CD4-positive, alpha-beta T cell treated with Interleukin-17A for 1 hour (primary cell): ENCODE measurements around the gene HES2.
"Not testable (repeated sequence)": the region's sequence is repeated elsewhere in the genome, so short reads cannot be mapped to it uniquely, and the experiment has no call there.

Experiments
- DNase-seq: peaks from one replicate; pipeline ENCODE4 v3.0.0-alpha.2; 2020

The HES2 gene

DNA sequence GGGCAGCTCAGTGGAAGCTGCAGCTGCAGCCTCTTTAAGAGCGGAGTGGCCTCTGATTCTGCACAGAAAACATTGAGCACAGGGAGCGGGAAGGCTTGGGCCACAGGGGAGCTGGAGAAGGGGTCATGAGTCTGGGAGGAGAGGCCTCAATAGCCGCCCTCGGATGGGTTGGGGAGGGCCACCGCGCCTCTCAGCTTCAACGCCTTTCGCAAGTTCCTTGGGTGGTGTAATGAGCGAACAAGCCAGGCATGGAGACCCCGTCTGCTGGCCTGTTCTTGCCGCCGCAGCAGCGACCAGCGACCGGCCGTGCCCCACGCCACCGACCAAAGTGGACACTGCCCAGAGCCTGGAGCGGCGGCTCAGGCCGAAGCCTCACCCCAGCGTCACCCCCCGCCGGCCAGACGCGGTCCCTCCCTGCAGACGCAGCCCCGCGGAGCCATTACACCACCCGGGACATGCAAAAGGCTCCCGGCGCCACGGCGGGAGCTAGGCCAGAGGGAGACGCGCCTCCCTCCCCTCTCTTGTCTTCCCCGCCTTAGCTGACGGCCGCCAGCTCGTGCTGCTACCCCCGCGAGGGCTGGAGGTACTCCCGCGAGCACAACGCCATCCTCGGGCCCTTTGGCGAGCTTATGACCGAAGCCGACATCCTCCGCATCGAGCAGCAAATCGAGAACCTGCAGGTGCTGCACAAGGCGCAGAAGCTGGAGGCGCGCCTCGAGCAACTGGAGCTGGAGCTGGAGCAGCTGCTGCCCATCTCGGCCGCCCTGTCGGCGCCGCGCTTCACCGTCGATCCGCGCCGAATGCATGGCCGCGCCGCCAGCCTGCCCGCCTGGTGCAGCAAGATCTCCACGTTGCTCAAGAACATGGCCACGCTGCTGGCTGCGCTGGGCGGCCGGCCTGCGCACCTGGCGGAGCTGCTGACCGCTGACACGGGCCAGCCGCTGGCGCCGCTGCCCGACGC lies 34.5 kb upstream of the HES2 start:
- DNase-seq, result not testable (repeated sequence)

DNA sequence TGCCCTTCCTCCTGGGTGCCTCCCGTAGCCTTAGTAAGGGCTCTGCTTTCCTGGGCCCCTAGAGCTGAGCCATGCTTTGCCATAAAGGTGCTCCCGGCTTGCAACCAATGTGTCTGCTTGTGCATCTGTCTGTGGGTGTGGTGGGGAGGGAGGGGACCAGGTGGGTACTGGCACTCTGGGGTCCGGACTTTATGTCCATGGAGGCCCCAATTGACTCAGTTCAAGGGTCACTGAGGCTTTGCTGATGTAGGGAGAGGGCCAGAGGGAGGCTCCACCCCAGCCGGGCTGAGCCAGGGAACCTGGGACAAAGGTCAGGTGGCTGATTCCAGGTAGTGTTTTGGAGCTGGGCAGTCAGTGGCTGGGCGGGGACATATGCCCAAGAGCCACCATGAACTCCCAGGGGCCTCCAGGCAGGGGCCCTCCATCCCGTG lies 31.2 kb upstream of the HES2 start:
- DNase-seq, result no peak

DNA sequence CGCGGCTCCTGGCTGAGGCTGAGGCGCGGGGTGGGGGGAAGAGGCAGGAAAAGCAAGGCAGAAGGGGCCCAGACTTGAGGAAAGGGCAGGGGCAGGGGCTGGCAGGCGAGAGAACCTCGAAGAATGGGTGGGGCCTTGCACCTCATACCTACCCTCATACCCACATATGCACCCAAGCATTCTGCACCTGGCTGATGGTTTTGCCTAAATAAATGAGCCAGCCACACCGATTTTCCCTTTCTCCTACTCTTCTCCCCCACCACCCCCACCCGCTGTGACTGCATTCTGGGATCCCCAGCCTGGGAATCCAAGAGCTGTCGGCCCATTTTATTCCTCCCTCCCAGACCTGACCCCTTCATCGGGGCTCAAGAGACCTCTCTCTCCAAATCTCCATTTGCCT lies 30.8 kb upstream of the HES2 start:
- not testable (repeated sequence) for DNase-seq

DNA sequence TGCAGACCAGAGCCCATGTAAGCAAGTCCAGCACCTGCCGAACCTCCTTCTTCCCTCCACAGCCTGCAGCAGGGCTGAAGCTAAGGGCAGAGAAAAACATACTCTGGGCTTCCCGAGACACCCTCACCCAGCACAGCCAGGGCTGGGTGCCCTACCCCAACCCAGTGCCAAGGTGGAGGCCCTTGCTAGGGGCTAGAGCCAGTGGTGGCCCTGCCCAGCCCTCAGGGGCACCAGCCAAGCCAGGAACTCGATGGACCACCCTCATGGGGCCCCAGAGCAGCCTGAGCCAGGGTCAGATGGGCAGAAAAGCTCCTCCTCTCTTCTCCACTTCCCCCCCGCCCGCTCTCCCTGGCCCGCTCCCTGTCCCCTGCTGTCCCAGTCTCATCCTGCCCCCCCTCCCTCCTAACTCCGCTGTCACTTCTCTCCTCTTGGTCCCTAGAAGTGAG lies 30.3 kb upstream of the HES2 start:
- DNase-seq, result no peak

DNA sequence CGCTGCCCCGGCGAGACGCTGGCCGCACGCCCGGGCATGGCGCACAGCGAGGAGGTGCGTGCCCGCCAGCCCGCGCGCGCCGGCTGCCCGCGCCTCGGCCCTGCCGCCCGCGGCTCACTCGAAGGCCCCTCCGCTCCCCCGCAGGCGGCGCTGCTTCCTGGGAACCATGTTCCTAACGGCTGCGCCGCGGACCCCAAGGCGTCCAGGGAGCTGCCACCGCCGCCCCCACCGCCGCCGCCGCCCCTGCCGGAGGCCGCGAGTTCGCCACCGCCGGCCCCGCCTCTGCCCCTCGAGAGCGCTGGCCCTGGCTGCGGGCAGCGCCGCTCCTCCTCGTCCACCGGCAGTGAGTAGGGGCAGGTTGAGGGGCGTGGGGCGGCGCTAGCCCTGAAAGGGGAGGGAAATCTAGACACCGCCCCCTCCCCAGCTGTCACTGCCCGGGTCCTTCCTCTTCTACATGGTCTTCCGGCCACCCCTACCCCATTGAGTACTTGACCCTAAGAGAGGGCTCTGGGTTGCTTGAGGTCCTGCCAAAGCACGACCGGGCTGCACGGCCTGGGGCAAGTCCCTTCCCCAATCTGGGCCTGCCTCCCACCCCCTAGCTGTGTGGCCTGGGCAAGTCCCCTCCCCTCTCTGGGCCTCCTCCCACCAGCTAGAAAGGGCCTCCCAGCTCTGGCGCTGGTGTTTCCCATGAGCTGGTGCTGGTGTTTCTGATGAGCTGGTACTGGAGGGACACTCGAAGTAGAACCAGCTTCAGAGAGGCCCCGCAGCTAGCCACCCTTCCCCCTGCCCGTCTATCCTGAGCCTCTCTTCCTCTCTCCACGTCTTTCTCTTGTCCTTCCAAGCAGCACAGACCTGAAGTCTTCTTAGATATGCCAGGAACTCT lies 29.3 kb upstream of the HES2 start:
- peak; percentile 43 for DNase-seq

DNA sequence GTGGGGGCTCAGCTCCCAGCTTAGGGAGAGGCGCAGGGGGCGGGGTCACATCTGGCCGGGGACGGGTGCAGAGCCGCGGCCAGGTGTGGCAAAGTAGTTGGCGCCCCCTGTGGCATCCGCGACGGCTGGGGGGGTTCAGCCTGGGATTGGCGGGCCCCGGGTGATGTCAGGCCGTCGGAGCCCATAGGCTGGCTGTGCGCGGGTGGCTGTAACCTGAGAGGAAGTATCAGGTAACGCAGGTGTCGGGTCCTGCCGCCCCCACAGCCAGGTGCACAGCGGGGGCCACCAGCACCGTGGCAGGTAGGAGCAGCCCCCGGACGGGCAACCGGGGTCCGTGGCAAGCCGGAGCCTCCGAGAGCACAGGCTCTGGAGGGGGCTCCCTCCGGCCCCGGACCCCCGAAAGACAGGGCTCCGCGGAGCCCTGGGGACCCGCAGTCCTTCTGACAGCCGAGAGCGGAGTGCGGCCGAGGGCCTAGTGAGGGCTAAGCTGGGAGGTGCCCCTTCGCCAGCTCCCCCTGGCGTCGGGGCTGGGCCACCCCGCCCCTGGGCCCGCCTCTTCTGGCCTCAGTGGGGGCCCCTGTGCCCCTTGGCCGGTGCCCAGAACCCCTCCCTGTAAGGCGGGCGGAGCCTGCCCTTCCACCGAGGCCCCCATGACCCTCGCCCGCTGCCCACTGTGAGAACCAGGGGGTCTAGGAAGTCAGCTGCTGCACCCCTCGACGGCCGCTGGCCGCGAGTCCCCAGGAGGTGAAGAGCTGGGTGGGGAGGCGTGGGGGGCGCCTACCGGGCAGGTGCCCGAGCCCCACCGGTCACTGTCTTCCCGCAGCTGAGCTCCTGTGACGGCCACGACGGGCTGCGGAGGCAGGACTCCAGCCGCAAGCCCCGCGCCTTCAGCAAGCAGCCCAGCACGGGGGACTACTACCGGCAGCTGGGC lies 28.4 kb upstream of the HES2 start:
- peak; percentile 69 for DNase-seq

DNA sequence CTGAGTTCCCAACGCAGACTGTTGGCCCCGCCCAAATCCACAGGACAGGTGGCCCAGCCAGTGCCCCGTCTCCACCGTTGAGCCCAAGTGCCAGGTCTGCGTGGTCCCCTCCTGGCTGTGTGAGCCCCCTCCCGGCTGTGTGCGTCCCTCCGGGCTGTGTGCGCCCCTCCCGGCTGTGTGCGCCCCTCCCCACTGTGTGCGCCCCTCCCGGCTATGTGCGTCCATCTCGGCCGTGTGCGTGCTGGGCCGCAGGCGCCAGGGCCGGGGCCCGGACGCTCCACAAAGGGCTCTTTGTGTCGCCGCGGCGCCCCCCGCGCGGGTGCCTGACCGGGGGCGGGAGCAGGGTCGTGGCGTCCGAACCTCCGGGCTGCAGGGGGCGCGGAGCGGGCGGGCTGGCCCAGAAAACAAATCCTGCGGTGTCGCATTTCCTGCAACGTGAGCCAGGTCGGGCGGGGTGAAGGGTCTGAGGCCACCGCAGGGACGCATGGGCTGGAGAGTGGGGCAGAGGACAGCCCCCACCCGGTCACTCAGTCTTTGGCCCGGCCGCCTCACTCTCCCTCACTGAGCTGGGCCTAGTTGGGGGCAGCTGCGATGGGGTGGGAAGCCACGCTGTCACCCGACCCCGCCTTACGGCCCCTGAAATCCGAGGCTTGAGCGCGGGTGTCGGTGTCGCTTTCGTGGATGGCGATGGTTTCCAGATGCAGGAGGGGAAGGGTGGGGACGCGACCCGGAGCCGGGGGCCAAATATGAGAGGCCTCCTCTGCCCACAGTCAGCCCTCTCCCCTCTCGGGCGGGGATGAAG lies 27.5 kb upstream of the HES2 start:
- no peak for DNase-seq

DNA sequence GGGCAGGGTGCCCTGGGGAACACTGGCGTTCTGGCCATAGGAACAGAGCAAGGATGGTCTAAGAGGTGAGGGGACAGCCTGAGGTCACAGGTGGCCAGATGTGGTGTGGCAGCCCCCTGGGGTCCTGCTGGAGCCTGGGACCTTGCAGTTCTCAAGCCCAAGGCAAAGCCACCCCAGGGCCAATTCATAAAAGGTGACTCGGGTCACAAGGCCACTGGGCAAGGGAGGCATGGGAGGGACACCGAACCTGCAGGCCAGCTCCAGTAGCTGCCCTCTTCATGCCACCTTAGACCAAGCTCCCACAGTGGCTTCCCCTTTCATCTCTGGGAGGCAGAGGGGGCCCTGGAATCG lies 26.9 kb upstream of the HES2 start:
- no peak for DNase-seq

DNA sequence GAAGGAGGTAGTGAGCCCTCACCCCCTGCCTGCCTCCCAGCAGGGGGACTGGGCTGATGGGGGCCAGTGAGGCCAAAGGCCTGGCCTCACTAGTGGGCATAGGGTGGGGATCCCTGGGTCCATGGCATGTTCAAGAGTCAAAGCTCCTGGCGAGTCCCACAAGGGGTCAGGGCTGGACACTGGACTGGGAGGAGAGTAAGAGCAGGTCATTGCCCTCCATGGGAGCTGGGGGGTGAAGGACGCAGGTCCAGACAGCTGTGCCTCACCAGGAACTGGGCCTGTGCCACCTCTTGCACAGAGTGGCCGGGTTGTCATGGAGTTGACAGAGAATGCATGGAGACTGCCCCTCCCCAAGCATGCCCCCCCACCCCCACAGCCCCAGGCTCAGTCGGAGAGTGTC lies 26.2 kb upstream of the HES2 start:
- DNase-seq, result not testable (repeated sequence)

DNA sequence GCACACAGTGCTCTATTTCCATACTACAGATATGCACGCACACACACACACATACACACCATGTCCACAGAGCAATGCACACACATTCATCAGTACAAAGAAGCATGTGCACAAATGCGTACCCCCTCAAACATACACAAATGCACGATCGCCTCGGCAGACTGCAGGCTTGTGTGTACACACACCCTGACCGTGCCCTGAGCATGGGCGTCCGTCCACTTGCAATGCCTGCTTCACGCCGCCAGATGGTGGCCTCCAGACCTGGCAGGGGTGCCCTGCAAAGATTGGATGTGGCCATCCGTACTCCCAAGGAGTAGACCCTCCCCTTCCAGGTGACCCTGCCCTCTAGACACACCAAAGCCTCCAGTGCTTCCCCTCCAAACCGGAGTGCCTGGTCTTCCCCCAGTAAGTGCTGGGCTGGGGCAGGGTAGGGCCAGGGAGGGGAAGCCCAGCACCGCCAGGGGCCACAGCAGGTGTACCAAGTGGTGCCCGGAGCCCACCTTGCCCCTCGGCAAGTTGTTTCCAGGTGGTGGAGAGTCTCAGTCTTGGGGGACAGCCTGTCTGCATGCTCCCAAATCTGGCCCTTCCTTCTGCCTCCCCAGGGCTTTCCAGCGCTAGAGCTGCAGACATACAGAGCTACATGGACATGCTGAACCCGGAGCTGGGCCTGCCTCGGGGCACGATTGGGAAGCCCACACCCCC lies 25.5 kb upstream of the HES2 start:
- DNase-seq, result peak; percentile 56

DNA sequence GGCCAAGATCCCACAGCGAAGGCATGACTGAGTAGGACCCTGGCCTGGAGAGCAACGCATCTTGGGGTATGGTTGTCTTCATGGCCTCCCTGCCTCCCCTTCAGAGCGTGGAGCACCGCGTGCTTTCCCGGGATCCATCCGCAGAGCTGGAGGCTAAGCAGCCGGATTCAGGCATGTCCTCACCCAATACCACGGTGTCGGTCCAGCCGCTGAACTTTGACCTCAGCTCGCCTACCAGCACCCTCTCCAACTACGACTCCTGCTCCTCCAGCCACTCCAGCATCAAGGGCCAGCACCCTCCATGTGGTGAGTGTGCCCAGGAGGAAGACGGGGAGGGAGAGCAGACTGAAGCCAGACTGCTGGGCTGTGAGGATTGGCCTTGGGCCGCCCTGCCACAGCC lies 24.7 kb upstream of the HES2 start:
- no peak for DNase-seq

DNA sequence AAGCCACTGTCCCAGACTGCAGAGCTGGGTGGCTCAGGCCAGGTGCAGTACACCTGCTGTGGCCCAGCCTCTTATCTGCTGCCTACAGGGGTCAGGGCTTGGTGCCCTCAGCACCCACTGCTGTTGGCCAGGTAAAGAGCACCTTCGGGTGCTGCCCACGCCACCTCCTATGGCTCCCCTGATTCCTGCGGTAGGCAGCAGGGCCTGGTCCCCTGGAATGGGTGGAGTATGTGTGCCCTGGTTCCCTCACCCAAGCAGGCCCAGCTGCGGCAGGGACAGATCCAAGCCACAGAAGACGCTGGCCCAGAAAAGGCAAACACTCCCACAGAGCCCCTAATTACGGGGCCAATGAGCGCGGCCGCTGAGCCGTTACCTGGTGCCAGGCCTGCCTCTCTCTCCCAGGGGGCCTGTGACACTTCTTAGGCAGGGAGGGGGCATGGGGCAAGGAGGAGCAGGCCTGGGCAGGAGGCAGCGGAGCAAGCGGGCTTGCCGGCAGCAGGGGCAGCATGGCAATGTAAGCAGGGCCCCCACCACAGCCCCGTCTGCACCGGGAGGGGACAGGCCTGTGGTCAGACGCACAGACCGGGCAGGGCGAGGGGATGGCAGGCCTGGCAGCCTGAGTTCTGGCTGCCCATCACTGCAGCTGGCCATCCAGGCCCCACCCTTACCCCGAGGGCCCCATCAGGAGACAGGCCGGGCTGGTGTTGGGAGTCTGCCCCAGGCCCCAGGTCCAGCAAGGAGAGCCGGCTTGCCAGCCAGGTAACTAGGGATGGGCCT lies 23.8 kb upstream of the HES2 start:
- DNase-seq, result no peak

DNA sequence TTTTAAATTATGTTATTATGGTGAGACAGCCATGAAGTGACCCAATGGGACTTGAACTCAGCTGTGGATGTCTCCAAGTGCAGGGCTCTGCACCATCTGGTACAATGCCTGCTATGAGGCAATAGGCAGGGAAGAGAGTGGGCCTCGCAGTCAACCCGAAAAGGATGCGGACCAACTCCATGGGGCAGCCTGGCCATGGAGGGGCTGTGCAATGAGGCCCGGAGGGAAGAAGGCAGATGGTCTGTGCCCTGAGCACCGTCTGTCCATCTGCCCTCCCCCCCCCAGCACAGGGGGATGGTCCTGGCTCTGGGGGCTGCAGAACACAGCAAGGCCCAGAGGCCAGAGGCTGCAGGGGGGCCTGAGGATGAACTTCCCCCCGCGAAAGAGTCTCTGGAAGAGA lies 21.9 kb upstream of the HES2 start:
- DNase-seq, result no peak

DNA sequence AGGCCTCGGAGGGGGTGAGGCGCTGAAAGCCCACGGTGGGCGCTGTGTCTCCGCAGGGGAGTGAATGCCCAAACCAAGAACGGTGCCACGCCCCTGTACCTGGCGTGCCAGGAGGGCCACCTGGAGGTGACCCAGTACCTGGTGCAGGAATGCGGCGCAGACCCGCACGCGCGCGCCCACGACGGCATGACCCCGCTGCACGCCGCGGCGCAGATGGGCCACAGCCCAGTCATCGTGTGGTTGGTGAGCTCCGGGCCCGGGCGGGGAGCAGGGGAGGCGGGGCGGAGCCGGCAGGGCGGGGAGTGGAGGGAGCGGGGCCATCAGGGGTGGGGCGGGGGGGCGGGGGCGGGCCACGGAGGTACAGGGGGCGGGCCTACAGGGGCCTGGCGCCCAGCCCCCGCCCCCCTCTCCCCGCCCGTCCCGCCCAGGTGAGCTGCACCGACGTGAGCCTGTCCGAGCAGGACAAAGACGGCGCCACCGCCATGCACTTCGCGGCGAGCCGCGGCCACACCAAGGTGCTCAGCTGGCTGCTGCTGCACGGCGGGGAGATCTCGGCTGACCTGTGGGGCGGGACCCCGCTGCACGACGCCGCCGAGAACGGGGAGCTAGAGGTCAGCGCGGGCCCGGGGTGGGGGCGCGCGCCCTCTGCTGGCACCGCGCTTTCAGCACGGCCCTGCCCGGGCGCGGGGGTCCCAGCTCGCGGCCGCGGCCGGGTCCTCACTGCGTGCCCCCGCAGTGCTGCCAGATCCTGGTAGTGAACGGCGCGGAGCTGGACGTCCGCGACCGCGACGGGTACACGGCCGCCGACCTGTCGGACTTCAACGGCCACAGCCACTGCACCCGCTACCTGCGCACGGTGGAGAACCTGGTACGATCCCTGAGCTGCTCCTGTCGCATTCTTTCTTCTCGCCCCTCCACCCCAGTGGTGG lies 20.7 kb upstream of the HES2 start:
- DNase-seq, result peak; percentile 80

DNA sequence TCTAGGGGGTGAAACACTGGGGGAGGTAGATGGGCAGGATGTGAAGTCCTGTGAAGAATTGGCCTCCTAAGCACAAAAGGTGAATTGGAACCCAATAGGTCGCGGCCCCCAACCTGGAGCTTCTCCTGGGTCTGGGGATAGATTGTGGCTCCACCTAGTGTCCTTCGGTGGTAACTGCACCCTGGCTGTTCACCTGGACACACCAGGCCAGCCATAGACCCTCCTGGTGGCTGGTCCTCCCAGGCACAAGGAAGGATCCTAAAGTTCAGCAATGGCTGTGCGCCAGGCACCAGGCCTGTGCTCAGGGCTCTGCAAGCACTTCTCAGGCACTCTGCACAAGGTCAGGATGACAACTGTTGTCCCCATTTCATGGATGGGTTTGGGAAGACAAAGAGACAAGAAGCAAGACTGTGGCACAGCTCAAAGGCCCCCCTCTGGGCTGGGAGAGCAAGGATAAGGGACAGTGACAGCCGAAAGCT lies 18.4 kb upstream of the HES2 start:
- peak; percentile 83 for DNase-seq

DNA sequence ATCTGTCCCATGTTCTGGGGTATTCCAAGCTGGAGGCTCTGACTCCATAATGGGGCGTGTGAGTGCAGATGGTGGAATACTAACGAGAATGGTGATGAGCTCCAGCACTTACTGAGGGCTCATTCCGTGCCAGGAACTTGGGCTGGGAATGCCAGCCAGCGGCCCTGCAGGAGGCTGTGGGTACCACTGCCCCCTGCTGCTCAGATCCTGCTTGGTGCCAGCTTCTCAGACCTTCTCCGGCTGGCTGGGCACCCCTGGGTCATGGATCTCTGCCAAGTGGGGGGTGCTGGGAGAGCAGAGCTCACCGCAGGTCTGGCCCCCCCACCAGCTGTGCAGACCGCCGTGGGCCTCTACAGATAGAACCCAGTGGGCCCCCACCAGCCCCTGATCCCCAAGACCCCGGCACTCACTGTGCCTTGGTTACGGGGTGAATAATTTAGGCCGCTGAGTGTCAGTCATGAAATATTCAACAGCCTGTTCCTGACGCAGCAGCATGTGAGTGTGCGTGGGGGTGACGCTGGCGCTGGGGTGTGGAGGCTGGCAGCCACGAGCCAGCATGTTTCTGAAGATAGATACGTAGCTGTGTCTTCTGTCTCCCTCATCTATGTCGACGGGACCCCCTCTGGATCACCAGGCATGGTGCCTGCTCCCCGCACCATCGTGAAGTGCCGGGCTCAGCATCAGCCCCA lies 17.4 kb upstream of the HES2 start:
- DNase-seq, result not testable (repeated sequence)

DNA sequence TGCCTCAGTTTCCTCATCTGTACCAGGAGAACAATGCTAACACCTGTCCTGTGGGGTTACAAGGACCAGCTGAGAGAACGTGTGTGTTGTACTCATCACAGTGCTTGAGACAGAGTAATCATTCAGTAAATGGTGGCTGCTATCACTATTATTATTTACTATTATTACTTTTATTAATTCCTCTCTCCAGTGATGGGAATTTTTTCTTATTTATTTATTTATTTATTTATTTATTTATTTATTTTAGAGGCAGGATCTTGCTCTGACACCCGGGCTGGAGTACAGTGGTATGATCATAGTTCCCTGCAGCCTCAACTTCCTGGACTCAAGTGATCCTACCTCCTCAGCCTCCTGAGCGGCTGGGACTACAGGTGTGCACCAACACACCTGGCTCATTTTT lies 16.6 kb upstream of the HES2 start:
- not testable (repeated sequence) for DNase-seq

DNA sequence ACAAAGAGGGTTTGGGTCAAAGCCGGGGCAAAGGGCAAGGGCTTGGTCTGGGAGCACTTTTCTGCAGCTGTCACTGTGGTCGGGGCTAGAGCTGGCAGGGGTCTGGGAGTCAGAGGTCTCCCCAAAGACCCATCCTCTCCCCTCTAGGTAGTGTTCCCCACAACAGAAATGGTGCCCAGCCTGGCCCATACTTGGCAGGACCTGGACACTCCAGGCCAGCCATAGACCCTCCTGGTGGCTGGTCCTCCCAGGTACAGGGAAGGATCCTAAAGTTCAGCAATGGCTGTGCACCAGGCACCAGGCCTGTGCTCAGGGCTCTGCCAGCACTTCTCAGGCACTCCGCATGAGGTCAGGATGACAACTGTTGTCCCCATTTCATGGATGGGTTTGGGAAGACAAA lies 15.8 kb upstream of the HES2 start:
- no peak for DNase-seq
